GM18502 (cell line): ENCODE data around the gene PAEP.
"Not testable (repeated sequence)": the region's sequence is repeated elsewhere in the genome, so short reads cannot be mapped to it uniquely, and the experiment has no call there.

Source experiments
- ATAC-seq: cut with Tn5 transposase; IDR thresholded peaks from one replicate; pipeline ENCODE4 v1.9.1; 2021; ENCODE audit warnings: mild to moderate bottlenecking; ENCODE audit not compliant: unreplicated experiment, poor library complexity

Gene PAEP

DNA sequence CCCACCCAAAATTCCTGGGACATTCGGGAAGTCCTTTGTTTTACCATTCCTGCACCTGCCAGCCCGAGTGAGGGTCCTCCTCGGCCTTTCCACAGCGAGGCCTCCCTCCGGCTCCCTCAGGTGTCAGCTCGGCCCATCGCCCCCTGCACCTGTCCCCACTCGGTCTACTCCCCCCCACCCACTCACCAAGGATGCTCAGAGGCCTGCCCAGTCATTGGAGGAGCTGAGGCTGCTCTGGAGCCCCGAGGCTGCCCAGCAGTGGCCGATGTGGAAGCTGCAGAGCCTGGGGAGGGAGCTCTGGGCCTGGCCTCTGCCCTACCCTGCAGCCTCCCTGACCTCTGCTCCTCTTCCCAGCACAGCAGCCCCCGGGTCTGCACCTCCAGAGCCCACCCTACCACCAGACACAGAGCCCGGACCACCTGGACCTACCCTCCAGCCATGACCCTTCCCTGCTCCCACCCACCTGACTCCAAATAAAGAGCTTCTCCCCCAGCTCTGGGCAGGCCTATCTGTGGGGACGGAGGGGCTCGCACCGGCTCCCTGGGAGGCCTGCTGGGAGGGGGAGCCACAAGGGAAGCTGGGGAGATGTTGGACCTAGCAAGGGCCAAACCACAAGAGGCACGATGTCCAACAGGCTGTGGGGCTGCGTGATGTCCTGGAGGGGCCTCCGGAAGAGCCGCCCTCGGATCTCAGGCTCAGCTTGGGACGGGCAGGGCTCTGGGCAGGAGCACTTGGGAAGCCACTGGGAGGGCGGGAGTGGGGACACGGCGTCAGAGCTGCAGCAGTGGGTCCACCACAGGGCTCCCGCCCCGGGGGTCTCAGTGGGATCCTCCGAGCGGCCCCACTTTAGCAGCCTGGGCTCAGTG is 11.8 kb upstream of the PAEP start:
- not testable (repeated sequence) for ATAC-seq

DNA sequence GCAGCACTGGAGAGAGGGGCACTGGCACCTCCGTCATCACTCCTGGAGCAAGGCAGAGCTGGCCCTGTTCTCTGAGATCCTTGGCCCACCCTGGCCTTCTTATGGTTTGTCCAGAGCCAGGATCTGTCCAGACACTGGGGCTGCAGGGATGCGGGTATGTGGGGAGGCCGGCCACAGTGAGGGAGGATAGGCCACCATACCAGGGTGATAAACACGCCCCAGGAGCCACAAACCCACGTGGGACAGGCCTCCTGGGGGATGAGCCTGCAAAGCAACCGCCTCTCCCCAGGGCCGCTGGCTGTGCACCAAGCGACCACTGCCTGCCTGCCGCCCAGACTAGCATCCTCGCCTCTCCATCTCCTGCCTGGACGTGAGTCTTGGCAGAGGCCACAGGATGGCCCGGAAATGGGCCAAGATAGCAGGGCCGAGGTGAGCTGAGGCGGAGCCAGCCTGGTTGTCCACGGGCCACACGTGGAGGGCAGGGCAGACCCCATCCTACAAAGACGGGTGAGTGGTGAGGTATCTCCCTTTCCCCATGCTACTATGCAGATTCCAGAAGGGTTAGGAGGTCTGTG is 11.1 kb upstream of the PAEP start:
- no peak for ATAC-seq

DNA sequence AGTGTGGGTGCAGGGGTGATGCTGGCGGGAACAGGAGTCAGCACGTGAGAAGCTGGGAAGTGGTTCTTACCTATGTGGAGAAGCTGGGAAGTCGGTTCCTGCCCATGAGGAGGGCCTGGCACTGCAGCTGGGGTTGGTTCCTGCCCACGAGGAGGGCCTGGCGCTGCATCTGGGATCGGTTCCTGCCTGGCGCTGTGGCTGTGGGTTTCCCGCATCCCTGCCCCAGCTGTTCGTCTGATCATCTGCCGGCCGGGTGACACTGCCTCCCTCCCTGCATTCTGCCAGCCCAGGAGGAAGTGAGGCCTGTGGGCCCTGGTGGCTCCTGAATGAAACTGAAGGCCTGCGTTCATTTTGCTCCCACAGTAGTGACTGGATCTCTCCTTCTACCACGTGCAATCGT is 10.5 kb upstream of the PAEP start:
- no peak for ATAC-seq

DNA sequence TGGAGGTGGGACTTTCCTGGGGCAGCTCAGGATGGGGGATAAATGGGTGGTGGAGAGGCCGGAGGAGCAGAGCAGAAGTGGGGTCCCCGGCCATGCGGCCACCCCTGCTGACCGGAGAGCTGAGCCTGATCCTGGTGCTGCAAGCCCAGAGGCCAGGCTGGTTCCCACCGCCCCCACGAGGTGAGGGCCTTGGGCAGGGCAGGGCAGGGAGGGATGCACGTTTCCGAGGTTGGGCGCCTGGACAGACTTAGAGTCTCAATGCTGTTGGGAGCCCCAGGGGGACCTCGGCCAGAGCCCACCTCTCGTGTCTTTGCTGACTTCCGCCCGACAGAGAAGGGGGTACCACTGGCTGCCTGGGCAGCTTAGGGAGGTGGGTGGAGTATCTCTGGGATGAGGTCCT is 10.1 kb upstream of the PAEP start:
- ATAC-seq, result no peak

DNA sequence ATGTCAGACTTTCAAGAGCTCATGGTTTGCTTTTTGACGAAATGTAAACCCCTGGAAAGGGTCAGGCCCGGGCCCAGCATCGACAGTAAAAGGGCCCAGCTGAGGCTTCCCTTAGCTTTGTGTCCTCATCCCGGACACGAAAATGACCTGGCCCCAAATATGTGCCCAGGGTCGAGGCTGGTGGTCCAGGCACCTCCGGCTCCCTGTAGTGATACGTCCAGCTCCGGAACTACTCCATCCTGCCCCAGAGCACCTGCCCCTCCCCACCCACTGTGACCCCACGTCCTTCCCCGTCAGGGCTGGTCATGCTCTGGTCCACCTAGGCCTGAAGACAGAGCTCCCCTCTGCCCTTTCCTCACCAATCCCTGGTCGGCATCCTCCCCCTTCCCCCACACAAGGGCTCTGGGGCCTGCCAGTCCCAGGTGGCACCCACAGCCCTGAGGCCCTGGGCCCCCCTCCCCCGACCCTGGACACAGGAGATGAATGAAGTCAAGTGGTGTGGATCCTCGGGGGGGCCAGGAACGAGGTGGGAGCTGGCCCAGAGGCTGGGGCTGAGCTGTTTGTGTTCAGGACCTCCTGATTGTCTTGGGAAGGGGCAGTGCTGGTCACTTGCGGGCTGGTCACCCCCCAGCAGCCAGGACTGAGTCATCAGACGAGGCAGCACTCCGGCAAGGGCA is 9.4 kb upstream of the PAEP start:
- no peak for ATAC-seq

DNA sequence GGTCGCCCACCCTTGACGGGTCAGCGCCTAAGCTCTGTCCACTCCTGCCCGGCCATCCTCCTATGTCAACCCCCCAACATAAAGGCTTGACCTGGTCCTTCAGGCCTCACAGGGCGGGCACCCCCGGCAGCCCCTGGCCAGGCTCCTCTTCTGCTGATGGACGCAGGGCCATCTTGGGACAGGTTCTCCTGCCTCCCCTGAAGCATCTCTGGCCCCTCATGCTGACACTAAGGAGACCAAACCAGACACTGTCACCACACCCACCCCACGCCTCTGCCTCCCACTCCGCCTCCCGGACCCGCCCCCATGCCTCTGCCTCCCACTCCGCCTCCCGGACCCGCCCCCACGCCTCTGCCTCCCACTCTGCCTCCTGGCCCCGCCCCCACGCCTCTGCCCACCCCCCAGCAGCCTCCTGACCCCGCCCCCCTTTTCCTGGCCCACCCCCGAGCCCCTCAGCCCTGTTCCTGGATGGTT is 8.8 kb upstream of the PAEP start:
- no peak for ATAC-seq

DNA sequence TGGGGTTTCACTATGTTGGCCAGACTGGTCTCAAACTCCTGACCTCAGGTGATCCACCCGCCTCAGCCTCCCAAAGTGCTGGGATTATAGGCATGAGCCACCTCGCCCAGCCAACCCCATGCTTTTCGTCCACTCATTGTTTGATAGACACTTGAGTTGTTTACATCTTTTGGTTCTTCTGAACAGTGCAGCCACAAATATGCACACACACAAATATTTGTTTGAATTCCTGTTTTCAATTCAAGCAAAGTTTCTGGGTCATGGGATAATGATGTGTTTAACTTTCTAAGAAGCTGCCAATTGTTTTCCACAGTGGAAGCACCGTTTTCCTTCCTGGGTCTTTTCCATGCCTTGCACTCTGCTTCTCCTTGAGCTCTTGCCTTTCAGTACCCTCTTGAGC is 6.8 kb upstream of the PAEP start:
- no peak for ATAC-seq

DNA sequence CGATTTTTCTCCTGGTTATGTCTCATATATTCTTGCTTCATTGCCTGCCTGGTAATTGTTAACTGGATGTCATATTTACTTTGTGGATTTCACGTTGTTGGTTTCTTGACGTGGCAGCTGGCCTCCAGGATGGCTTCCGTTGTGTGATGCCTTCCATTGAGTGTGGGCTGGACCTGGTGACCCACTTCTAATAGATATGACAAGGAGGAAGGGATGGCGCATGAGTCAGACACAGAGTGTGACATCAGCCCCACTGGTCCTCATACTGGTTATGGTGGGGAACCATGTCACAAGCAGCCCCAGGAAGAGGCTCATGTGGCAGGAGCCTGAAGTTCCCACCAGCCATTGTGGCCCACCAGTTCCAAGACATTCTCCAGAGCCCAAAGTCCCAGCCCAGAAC is 6.4 kb upstream of the PAEP start:
- no peak for ATAC-seq

DNA sequence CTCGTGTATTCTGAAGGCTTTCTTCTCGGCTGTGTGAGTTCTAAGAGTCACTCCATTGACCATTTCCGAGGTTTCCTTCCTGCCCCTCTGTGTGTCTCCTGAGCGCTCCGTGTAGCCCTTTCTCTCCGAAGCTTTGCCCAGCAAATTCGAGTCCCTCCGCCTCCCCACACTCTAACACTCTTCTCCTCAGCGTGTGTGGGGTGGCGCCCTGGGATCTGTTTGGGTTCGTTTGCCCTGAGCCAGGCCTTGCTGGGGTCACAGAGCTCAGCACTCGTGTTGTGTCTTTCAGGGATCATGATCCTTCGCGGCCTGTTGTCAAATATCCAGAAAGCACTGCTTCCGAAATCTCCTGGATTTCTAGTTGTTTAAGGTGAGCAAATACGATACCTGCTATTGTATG is 5.6 kb upstream of the PAEP start:
- no peak for ATAC-seq

DNA sequence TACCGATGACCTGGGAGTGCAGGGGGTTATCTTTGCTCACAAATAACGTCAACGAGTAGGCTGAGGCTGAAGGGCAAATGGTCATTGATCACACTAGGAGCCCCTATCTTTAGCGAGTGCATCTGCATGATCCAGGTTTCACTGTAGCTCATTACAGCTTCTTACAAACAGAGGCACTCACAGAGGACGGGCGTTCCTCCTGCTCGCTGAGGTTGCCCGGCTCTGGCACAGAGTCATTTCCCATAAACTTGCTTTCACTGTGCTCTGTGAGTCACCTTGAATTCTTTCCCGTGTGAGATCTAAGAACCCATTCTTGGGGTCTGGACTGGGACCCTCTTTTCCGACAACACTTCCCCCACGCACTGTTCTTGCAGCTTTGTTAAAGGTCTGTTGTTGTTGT is 1.9 kb upstream of the PAEP start:
- no peak for ATAC-seq

DNA sequence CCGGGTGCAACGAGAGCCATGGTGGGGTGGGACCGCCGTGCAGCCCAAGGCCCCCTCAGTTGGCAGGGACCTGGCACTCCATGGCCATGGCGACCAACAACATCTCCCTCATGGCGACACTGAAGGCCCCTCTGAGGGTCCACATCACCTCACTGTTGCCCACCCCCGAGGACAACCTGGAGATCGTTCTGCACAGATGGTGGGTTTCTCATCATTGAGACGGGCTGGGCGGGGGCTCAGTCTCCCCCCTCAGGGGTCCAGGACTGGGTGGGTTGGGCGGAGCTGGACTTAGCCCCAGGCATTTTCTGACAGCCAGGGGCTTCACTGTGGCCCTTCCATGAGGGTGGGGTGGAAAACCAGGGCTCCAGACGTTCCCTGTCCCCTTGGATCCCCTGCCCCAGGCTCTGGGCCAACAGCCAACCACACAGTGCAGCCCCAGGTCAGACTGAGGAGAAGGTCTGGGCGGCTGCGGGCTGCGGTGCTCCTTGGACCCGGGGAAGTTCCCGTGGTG is 734 bp downstream of the PAEP start:
- no peak for ATAC-seq

DNA sequence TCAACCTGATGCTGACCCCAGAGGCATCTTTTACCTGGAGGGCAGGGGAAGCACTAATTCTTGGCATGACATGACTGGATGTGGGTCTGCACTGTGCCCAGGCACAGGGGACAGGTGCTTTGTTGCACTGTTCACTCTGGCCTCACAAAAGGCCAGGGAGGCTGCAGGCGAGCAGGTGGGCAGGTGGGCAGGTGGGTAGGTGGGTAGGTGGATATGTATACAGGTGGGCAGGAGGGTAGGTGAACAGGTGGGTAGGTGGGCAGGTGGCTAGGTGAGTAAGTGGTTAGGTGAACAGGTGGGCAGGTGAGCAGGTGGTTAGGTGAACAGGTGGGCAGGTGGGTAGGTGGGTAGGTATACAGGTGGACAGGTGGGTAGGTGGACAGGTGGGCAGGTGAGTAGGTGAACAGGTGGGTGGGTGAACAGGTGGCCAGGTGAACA is 1.5 kb downstream of the PAEP start:
- ATAC-seq, result no peak

DNA sequence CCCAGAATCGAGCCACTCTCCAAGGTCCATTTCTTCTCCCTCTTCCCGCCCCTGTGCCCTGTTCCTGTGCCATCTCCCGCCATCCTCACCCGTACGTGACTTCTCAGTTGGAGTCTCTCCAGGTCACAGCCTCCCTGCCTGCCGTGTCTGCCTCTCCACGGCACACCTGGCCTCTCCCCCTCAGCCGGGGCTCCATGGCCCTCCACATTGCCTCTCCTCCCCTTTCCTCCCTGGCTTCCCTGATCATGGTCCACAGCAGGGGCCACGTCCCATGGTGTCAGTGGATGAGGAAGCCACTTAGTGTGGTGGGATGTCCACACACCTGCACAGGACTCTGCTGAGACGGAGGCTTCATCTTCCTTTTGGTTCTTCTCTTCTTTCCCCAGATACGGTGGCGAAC is 2.3 kb downstream of the PAEP start:
- no peak for ATAC-seq

DNA sequence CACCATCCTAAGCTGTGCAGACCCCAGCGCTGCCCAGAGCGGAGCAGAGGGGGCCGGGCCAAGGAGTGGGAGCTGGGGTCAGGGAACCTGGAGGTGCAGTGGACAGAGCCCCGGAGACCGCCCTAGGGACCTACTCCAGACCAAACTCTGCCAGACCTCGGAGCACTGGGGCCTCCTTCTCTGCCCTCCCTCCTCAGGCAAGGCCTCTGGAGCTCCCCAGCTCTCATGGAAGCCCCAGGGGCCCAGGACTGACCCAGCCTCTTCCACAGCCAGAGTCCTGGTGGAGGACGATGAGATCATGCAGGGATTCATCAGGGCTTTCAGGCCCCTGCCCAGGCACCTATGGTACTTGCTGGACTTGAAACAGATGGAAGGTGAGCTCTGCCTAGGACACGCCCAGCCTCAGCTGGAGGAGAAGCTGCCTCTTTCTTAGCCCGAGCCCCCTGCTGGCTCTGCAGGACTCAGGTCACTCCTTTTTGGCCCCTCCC is 3.6 kb downstream of the PAEP start:
- no peak for ATAC-seq

DNA sequence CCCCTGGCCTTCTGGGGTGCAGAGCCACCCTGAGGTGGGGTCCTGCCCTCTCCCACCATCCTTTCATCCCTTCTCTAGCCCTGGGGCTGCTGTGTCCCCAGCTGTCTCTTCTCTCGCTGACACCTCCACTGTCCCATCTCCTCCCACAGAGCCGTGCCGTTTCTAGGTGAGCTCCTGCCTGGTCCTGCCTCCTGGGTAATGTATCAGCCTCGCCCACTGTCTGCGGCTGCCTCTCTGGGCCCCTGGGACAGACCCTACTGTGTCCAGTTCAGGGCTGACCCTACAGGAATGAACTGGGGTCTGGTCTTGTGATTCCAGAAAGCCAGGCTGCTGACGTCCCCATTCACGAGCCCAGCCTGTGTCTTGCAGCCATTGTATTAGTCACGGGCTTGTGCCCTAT is 4.1 kb downstream of the PAEP start:
- ATAC-seq, result no peak

DNA sequence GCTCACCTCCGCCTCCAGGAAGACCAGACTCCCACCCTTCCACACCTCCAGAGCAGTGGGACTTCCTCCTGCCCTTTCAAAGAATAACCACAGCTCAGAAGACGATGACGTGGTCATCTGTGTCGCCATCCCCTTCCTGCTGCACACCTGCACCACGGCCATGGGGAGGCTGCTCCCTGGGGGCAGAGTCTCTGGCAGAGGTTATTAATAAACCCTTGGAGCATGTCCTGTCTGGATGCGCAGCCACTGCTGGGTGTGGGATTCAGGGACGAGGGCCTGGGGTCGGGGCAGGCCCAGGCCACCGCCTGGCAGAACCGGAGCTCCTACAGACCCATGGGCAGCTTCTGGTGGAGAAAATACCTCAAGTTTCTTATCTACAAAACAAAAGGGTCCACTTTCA is 5.0 kb downstream of the PAEP start:
- ATAC-seq, result no peak

DNA sequence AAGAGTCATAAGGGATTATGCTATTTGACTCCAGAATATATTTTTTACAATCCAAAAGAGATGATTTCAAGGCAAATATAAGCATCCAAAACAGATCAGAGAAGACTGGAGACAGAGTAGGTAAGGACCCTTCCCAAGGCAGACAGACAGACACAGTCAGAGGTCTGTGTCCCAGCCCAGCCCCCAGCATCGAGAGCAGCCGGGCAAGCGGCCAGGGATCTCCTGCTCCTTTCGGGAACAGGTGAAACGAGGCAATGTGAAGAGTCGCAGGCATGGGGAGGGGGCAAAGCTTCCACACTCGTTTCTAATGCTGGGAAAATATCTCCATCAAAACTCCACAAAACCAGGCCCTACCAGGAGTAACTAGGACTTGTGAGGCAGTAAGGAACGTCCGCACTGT is 5.8 kb downstream of the PAEP start:
- ATAC-seq, result no peak

DNA sequence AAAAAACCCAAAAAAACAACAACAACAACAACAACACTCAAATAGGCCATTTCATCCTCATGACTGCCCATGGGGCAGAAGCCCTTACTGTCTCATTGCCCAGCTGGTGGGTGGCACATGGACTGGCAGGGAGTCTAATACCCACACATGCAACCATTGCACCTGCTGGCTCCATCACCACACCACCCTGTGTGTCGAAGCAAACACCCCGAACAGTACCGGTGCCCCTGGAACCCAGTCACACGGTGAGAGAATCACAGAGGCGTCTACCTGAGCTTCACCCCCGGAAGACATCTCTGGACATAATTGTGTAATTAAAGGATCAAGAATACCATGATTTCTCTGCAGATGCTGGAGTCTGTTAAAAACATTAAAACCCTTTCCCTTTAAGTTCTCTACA is 6.5 kb downstream of the PAEP start:
- ATAC-seq, result no peak

DNA sequence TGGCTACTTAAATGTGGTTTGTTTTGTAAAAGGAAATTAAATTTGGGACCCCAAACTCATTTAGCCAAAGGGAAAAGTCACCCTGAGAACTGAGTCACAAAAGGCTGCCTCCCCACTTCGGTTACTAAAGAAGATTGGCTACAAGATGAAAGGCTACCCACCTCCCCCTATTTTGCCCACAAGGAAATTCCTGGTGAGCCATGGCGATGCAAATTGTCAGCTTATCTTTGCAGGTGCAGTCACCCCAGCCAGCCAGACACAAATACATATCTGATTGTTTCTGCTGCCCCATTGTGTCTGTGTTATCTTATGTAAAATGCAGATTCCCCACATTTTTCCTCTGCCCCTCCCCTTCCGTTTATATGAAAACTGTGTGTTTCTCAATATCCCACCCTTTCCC is 8.9 kb downstream of the PAEP start:
- ATAC-seq, result no peak

DNA sequence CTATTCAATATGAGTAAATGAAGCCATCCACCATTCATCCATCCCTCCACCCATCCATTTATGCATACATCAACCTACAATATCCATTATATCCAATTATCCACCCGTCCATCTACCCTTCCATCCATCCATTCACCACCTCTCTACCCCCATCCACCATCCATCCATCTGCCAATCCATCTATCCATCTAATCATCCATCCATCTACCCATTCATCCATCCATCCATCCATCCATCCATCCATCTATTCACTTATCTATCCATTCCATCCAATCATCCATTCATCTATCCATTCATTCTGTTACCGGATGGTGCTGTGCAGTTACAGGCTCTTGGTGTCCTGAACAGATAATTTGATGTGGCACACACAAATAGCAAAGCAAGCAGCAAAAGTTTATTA is 10.7 kb downstream of the PAEP start:
- ATAC-seq, result no peak

DNA sequence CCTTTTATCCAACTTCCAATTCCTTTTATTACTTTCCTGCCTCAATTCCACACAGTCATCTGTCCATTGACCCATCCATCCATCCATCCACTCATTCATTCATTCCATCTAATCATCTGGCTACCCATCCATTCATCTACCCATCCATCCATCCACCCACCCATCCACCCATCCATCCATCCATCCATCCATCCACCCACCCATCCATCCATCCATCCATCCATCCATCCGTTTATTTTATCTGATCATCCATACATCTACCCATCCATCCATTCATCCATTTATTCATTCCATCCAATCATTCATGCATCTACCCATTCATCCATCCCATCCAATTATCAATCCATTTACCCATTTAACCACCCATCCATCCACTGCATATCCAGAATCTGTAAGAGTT is 11.6 kb downstream of the PAEP start:
- no peak for ATAC-seq
